Endothelial cell of umbilical vein (primary cell): ENCODE measurements around the gene GGT7. TPM values are rescaled to one million over a fixed set of nuclear protein-coding genes. Genes with fewer than 3 reads are reported as not detected.

Experiments used
- BruUV-seq: library from RNA; stranded (reverse); fragments of 400-500 nt; replicated peaks from 2 replicates; lab custom pipeline; 2021; lab: Mats Ljungman, UMichigan
- CTCF ChIA-PET: fragments of 300-600, 350-600 bp; sonication (Branson Sonifier 250); formaldehyde crosslinking; loops from one replicate; lab custom pipeline; 2021; ENCODE audit warnings: antibody characterized with exemption, inconsistent platforms; lab: Charles Lee
- POLR2A ChIA-PET: fragments of 300-600, 350-600 bp; sonication (Branson Sonifier 250); formaldehyde crosslinking; loops from one replicate; lab custom pipeline; 2021; ENCODE audit warnings: antibody characterized with exemption, inconsistent platforms; lab: Charles Lee
- DNase-seq: peaks from one replicate; pipeline ENCODE4 v3.0.0-alpha.2; 2011; ENCODE audit warnings: low read depth, low spot score
- FAIRE-seq: peaks from 2 replicates; lab custom pipeline; 2011; peaks lifted over from hg19 to GRCh38; lab: Jason Lieb, UNC
- H2AFZ ChIP-seq: 2 replicates; pipeline ENCODE4 v1.6.0; 2012; ENCODE audit warnings: low read depth, low read length, control low read depth, inconsistent platforms
- H3K27ac ChIP-seq: 2 replicates; pipeline ENCODE4 v1.5.1; 2011; ENCODE audit warnings: low read depth, mild to moderate bottlenecking, control low read depth, low read length, moderate library complexity; ENCODE audit not compliant: insufficient read depth
- H3K27me3 ChIP-seq, 2 experiments: 2 replicates each; pipeline versions ENCODE4 v1.6.0 to v1.6.1; 2011; ENCODE audit warnings: low read length in 2 of 2, mixed read lengths in 1 of 2; ENCODE audit not compliant: control insufficient read depth in 2 of 2, insufficient read depth in 2 of 2
- H3K36me3 ChIP-seq, 2 experiments: 2 replicates in 1 of 2; 3 replicates in 1 of 2; pipeline ENCODE4 v1.5.1; 2011; ENCODE audit warnings: low read length in 2 of 2, mild to moderate bottlenecking in 1 of 2, moderate library complexity in 1 of 2; ENCODE audit not compliant: control insufficient read depth in 2 of 2, insufficient read depth in 2 of 2; ENCODE audit errors: extremely low read depth in 1 of 2
- H3K4me1 ChIP-seq: 3 replicates; pipeline ENCODE4 v1.5.1; 2011; ENCODE audit warnings: mild to moderate bottlenecking, low read length; ENCODE audit not compliant: control insufficient read depth, insufficient read depth; ENCODE audit errors: extremely low read depth
- H3K4me2 ChIP-seq: 2 replicates; pipeline ENCODE4 v1.6.1; 2011; ENCODE audit warnings: low read length, control low read depth, mixed read lengths; ENCODE audit not compliant: insufficient read depth
- H3K4me3 ChIP-seq, 3 experiments: fragments of 200-600 bp in 1 of 3; sonication (generic), shearing (Covaris generic) in 1 of 3; replicated peaks in 1 of 3; 2 replicates each; pipeline ENCODE4 v1.5.1; 2011 to 2016; ENCODE audit warnings: control low read depth in 3 of 3, low read length in 3 of 3, mild to moderate bottlenecking in 2 of 3, inconsistent platforms in 1 of 3, low read depth in 1 of 3, moderate library complexity in 1 of 3; ENCODE audit not compliant: insufficient read depth in 1 of 3
- H3K79me2 ChIP-seq: 2 replicates; pipeline ENCODE4 v1.6.0; 2012; ENCODE audit warnings: low read length, inconsistent platforms; ENCODE audit not compliant: control insufficient read depth, insufficient read depth
- H3K9ac ChIP-seq: replicated peaks from 2 replicates; pipeline ENCODE3; 2011; ENCODE audit warnings: low read length, control low read depth; ENCODE audit not compliant: insufficient read depth; ENCODE audit errors: extremely low read depth
- H3K9me1 ChIP-seq: replicated peaks from 3 replicates; pipeline ENCODE4 v1.6.0; 2011; ENCODE audit warnings: mild to moderate bottlenecking, low read length; ENCODE audit not compliant: control insufficient read depth, insufficient read depth; ENCODE audit errors: extremely low read depth
- H3K9me3 ChIP-seq: replicated peaks from 2 replicates; pipeline ENCODE4 v1.5.1; 2012; ENCODE audit warnings: low read length, inconsistent platforms; ENCODE audit not compliant: control insufficient read depth, insufficient read depth
- H4K20me1 ChIP-seq: replicated peaks from 2 replicates; pipeline ENCODE3; 2011; ENCODE audit warnings: mild to moderate bottlenecking, low read length; ENCODE audit not compliant: control insufficient read depth, insufficient read depth; ENCODE audit errors: extremely low read depth
- CTCF ChIP-seq, 2 donors: IDR thresholded peaks; 1 replicate in 1 of 2; 2 replicates in 1 of 2; pipeline ENCODE4 v1.5.1; 2011; ENCODE audit warnings: low read length in 2 of 2, mild to moderate bottlenecking in 2 of 2, moderate library complexity in 2 of 2, control low read depth in 1 of 2, inconsistent platforms in 1 of 2, low read depth in 1 of 2; ENCODE audit not compliant: insufficient read depth in 1 of 2; ENCODE audit errors: extremely low read depth in 1 of 2
- EZH2 ChIP-seq: IDR thresholded peaks from 2 replicates; pipeline ENCODE4 v1.6.1; 2012; ENCODE audit warnings: borderline replicate concordance, low read depth, mild to moderate bottlenecking, moderate library complexity, low read length, inconsistent platforms; ENCODE audit not compliant: severe bottlenecking
- FOS ChIP-seq: IDR thresholded peaks from 2 replicates; pipeline ENCODE4 v1.6.1; 2011; ENCODE audit warnings: mild to moderate bottlenecking, low read length, moderate library complexity, borderline replicate concordance; ENCODE audit not compliant: insufficient read depth
- GATA2 ChIP-seq: IDR thresholded peaks from 2 replicates; pipeline ENCODE4 v1.7.0; 2011; ENCODE audit warnings: low read depth, mild to moderate bottlenecking, moderate library complexity, mixed read lengths, low read length; ENCODE audit not compliant: insufficient read length, insufficient read depth
- JUN ChIP-seq: IDR thresholded peaks from 2 replicates; pipeline ENCODE4 v1.6.1; 2011; ENCODE audit warnings: borderline replicate concordance, low read depth; ENCODE audit not compliant: insufficient read length, insufficient read depth
- MAX ChIP-seq: IDR thresholded peaks from 2 replicates; pipeline ENCODE4 v1.6.1; 2011; ENCODE audit not compliant: insufficient read depth, insufficient read length
- MYC ChIP-seq: IDR thresholded peaks from one replicate; pipeline ENCODE4 v1.6.1; 2011; ENCODE audit warnings: mild to moderate bottlenecking, low read depth, low read length
- POLR2A ChIP-seq: IDR thresholded peaks from 2 replicates; pipeline ENCODE4 v1.6.1; 2012; ENCODE audit warnings: low read depth, mild to moderate bottlenecking, control low read depth, low read length
- POLR2AphosphoS5 ChIP-seq: IDR thresholded peaks from 2 replicates; pipeline ENCODE4 v1.6.1; 2012; ENCODE audit warnings: low read depth, mild to moderate bottlenecking, control low read depth, low read length, moderate library complexity; ENCODE audit not compliant: insufficient read depth
- dilution Hi-C: fragments of 300-500 bp; cut with MboI; formaldehyde crosslinking; loops from one replicate; pipeline ENCODE4 v1.15.0; 2019; ENCODE audit warnings: low sequenced_read_pairs; ENCODE audit not compliant: extremely low pct_ligation_motif_present
- intact Hi-C: fragments of 100-400 bp; cut with micrococcal nuclease; formaldehyde crosslinking; loops from one replicate; pipeline ENCODE4 v1.10.0; 2022
- polyA plus RNA-seq, 4 experiments: library from polyadenylated mRNA; depleted of rRNA in 3 of 4; stranded (reverse) in 3 of 4; unstranded in 1 of 4; fragments of >200 nt; gene quantifications; 2 replicates each; pipeline versions ENCODE4 v1.2.1 to v1.2.3, GENCODE V29; 2011 to 2012; ENCODE audit warnings: missing spikeins in 1 of 4
- total RNA-seq: library from RNA; stranded (reverse); gene quantifications from 2 replicates; pipeline ENCODE4 v1.2.3, GENCODE V29; 2021

Gene GGT7
- total and polyA plus RNA-seq, 2 donors (not counting 3 experiments of a cell fraction or from before 2014, with no cell fraction given), result 4.1 to 5.0 TPM

DNA sequence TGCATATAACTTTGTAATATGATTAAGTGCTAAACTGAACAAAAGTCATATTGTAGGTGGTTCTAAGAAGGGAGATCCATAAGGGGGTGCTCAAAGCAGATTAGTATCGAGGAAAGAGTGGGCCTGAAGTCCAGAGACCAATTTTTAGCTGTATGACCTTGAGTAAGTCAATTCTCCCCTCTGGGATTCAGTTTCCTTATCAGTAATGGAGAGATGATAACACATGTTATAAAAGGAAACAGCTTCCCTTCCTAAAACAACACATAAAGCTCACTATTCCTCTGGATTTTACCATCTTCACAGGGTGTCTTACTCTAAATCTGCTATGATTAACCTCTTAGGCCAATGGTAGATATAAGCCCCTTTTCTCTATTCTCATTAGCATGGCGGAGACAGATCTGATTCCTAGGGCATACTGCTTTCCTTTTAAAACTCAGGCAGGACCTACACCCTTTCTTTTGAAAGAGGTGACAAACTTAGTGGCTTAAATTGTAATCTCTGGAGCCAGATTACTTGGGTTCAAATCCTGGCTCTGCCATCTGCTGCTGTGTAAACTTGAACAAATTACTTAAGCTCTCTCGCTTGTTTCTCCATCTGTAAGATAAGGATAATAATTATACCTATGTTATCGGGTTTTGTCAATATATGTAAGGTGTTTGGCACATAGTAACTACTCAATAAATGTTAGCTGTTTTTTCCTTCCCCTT lies 43.2 kb upstream of the GGT7 start:
- Histone ChIP-seq H3K4me1 (no peaks in the 10 kb centered on the region), H3K4me2 (no peak overlapping the region), H2AFZ (no peak overlapping the region), H3K9me1 (no peaks in the 10 kb centered on the region), H3K9ac (no peak overlapping the region), H3K27me3 (no peaks in the 10 kb centered on the region), H4K20me1 (no peaks in the 10 kb centered on the region), H3K36me3 (peaks cover 0 to 4% of the 10 kb centered on the region in 2 experiments), H3K4me3 (no peak overlapping the region), H3K9me3 (no peaks in the 10 kb centered on the region), H3K79me2 (no peaks in the 10 kb centered on the region), H3K27ac (no peak overlapping the region)
- TF ChIP-seq JUN (no peak), POLR2A (no peak), MAX (no peak), EZH2 (no peak), MYC (no peak), CTCF (IDR thresholded peaks at IDR 0.05; ENCODE audit: extremely low read depth in 1 of 2, insufficient read depth in 1 of 2, low read depth in 1 of 2, low read length in 2 of 2) (no peak), POLR2AphosphoS5 (no peak), FOS (no peak), GATA2 (no peak)
- no TSS peak for BruUV-seq
- intact Hi-C loops (no loop called here), dilution Hi-C loops (no loop called here)
- ChIA-PET CTCF (interaction anchor here (0.6 to 1.9 kb wide), 5 partner anchors 8 to 1672 kb away, joined by 3 to 5 read pairs (median 5); no protein-coding TSS in a partner anchor), POLR2A (no interaction called here)
- DNase-seq (no peak), FAIRE-seq (no peak)
